Measurements from ENCODE around the gene GNG4.
"Not testable (repeated sequence)": the region's sequence is repeated elsewhere in the genome, so short reads cannot be mapped to it uniquely, and the experiment has no call there.

The GNG4 gene

GRCh38 chr1:235584973-235585372 is 64.6 kb downstream of the GNG4 start:
- no peak for DNase-seq (ENCODE audit: low read depth)

GRCh38 chr1:235583511-235584001 is 66.0 kb downstream of the GNG4 start:
- no peak for DNase-seq (ENCODE audit: low read depth)

- DNase-seq (ENCODE audit: low read depth), result no peak
Observed at GRCh38 chr1:235582130-235582529, 67.5 kb downstream of the GNG4 start.

- DNase-seq (ENCODE audit: low read depth), result no peak
Observed at GRCh38 chr1:235579891-235580290, 69.7 kb downstream of the GNG4 start.

- DNase-seq (ENCODE audit: low read depth), result no peak
Observed at GRCh38 chr1:235575597-235575996, 74.0 kb downstream of the GNG4 start.

- no peak for DNase-seq (ENCODE audit: low read depth)
Observed at GRCh38 chr1:235573880-235574279, 75.7 kb downstream of the GNG4 start.

GRCh38 chr1:235572971-235573370 is 76.6 kb downstream of the GNG4 start:
- not testable (repeated sequence) for DNase-seq (ENCODE audit: low read depth)

GRCh38 chr1:235571482-235571881 is 78.1 kb downstream of the GNG4 start:
- DNase-seq (ENCODE audit: low read depth), result no peak

- no peak for DNase-seq (ENCODE audit: low read depth)
Observed at GRCh38 chr1:235567812-235568503, 81.6 kb downstream of the GNG4 start.

- DNase-seq (ENCODE audit: low read depth), result no peak
Observed at GRCh38 chr1:235566084-235566483, 83.5 kb downstream of the GNG4 start.

- DNase-seq (ENCODE audit: low read depth), result no peak
Observed at GRCh38 chr1:235563513-235564061, 86.0 kb downstream of the GNG4 start.

- no peak for DNase-seq (ENCODE audit: low read depth)
Observed at GRCh38 chr1:235562589-235562988, 87.0 kb downstream of the GNG4 start.

- DNase-seq (ENCODE audit: low read depth), result no peak
Observed at GRCh38 chr1:235558621-235559169, 90.9 kb downstream of the GNG4 start.

GRCh38 chr1:235557495-235557894 is 92.1 kb downstream of the GNG4 start:
- no peak for DNase-seq (ENCODE audit: low read depth)

GRCh38 chr1:235556807-235557206 is 92.8 kb downstream of the GNG4 start:
- DNase-seq (ENCODE audit: low read depth), result no peak

GRCh38 chr1:235553112-235553551 is 96.5 kb downstream of the GNG4 start:
- no peak for DNase-seq (ENCODE audit: low read depth)

- no peak for DNase-seq (ENCODE audit: low read depth)
Observed at GRCh38 chr1:235552146-235552716, 97.4 kb downstream of the GNG4 start.

- no peak for DNase-seq (ENCODE audit: low read depth)
Observed at GRCh38 chr1:235549351-235550139, 100.0 kb downstream of the GNG4 start.

GRCh38 chr1:235546369-235547155 is 103.0 kb downstream of the GNG4 start:
- DNase-seq (ENCODE audit: low read depth), result not testable (repeated sequence)

GRCh38 chr1:235545292-235545930 is 104.2 kb downstream of the GNG4 start:
- DNase-seq (ENCODE audit: low read depth), result no peak

- not testable (repeated sequence) for DNase-seq (ENCODE audit: low read depth)
Observed at GRCh38 chr1:235542845-235543244, 106.7 kb downstream of the GNG4 start.

Measured in activated T-cell treated with anti-CD3 and anti-CD28 coated beads for 24 hours (primary cell).